ENCODE measurements around the gene MIB2.
"Not testable (repeated sequence)": the region's sequence is repeated elsewhere in the genome, so short reads cannot be mapped to it uniquely, and the experiment has no call there.

DNA sequence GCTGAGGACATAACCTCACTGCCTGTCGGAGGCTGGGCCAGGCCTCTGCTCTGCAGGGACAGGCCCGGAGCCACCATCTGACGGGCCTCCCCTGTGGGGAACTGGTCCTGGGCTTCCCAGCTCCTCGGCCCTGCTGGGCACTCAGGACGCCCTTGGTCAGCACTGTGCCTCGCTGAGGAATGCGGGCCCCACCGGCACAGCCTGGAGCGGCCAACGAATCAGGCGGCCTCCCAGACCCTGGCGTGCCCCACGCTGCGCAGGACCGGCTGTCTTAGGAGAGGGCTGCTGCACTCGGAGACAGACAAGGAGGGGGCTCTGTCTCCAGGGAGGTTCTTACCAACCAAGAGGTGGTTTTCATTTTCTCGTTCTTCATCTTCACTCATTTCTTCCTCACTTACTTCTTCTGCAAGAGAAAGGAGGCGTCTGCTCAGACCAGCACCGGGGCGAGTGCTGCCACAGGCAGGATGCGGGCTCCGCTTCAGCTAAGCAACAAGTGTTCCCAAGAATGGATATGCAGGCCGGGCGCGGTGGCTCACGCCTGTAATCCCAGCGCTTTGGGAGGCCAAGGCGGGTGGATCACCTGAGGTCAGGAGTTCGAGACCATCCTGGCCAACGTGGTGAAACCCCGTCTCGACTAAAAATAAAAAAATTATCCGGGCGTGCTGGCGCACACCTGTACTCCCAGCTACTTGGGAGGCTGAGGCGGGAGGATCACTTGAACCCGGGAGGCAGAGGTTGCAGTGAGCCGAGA, 25.6 kb downstream of the MIB2 start:
- TF ChIP-seq, protein P1, sequence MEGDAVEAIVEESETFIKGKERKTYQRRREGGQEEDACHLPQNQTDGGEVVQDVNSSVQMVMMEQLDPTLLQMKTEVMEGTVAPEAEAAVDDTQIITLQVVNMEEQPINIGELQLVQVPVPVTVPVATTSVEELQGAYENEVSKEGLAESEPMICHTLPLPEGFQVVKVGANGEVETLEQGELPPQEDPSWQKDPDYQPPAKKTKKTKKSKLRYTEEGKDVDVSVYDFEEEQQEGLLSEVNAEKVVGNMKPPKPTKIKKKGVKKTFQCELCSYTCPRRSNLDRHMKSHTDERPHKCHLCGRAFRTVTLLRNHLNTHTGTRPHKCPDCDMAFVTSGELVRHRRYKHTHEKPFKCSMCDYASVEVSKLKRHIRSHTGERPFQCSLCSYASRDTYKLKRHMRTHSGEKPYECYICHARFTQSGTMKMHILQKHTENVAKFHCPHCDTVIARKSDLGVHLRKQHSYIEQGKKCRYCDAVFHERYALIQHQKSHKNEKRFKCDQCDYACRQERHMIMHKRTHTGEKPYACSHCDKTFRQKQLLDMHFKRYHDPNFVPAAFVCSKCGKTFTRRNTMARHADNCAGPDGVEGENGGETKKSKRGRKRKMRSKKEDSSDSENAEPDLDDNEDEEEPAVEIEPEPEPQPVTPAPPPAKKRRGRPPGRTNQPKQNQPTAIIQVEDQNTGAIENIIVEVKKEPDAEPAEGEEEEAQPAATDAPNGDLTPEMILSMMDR (conservative IDR thresholded peaks at IDR 0.05 in 1 of 2, IDR thresholded peaks at IDR 0.05 in 1 of 2; ENCODE audit: low read depth in 1 of 2, low read length in 2 of 2): not testable (repeated sequence)
- not testable (repeated sequence) for TF ChIP-seq EZH2 (IDR thresholded peaks at IDR 0.05; ENCODE audit: low read length, missing control alignments)
